ENCODE measurements around the gene RPS6KB1. TPM values are rescaled to one million over a fixed set of nuclear protein-coding genes. Genes with fewer than 3 reads are reported as not detected.

Gene RPS6KB1
- 10 to 100 TPM; 38.9 to 51.5 (median 49.5) TPM for total RNA-seq
- polyA plus RNA-seq, result 10 to 100 TPM in 1 of 3 donors, 1 to 10 TPM in 2; 8.2 to 13.2 (median 9.8) TPM
- long read RNA-seq, donor 1, full-length matches to known transcripts, result 4 of 4 reads
- long read RNA-seq, donor 1, partial matches to known transcripts, result 0 of 4 reads
- long read RNA-seq, donor 1, other reads (novel, unspliced or antisense), result 0 of 4 reads
- long read RNA-seq, donor 2, full-length matches to known transcripts, result 1 of 1 reads
- long read RNA-seq, donor 2, partial matches to known transcripts, result 0 of 1 reads
- long read RNA-seq, donor 2, other reads (novel, unspliced or antisense), result 0 of 1 reads

GRCh38 chr17:59892924-59893675 lies at the start of gene RPS6KB1, which contains the start of gene TUBD1:
Gene RPS6KB1 (plus strand): TSS chr17:59893121. CDS start chr17:59893185, 64 bp downstream.
Gene TUBD1 (minus strand): TSS chr17:59892943. CDS start chr17:59891002, 1,941 bp downstream.
- Histone ChIP-seq H3K4me3 (peak within 1 kb of the TSS; percentile 67 to 95 (median 81)), H3K27me3 (replicated peaks in 1 of 7) (no peaks in the 10 kb centered on the region), H3K9me3 (no peaks in the 10 kb centered on the region), H3K36me3 (peaks cover 0 to 42% (median 5%) of the 10 kb centered on the region in 6 donors), H3K27ac (peak within 1 kb of the TSS; percentile 88 to 98 (median 94)), H3K4me1 (peaks cover 24 to 75% (median 58%) of the 10 kb centered on the region in 6 donors)
- peak; percentile 98 to 99 (median 99) for TF ChIP-seq POLR2AphosphoS5 (IDR thresholded peaks at IDR 0.05)
- peak in 2 of 11 experiments; percentile 22 to 31 for TF ChIP-seq CTCF (IDR thresholded peaks at IDR 0.05 in 8 of 11, conservative IDR thresholded peaks at IDR 0.05 in 3 of 11)
- TF ChIP-seq POLR2A (IDR thresholded peaks at IDR 0.05), result peak; percentile 85 to 95 (median 95)
- peak; percentile 98 for DNase-seq
- 0 to 2% (median 1%) methylated on average over 42 to 61 of the region's 61 CpGs for WGBS, 5 donors
- intact Hi-C loops (cut with DNase I; ENCODE audit: low total_unique reads), result no loop called here

GRCh38 chr17:59844884-59845594 lies 47.9 kb upstream of the RPS6KB1 start:
- no peak overlapping the region for H3K4me3 ChIP-seq
- TF ChIP-seq CTCF (IDR thresholded peaks at IDR 0.05 in 8 of 11, conservative IDR thresholded peaks at IDR 0.05 in 3 of 11) (no peak), POLR2A (IDR thresholded peaks at IDR 0.05) (no peak), POLR2AphosphoS5 (IDR thresholded peaks at IDR 0.05) (peak in 1 of 3 donors; percentile 70)
- H3K27me3 ChIP-seq (replicated peaks in 1 of 7), result no peaks in the 10 kb centered on the region
- H3K27ac ChIP-seq, result peak overlapping the region; percentile 66 to 92 (median 82)
- DNase-seq, result no peak
- no peaks in the 10 kb centered on the region for H3K9me3 ChIP-seq
- intact Hi-C loops (cut with DNase I; ENCODE audit: low total_unique reads), result no loop called here
- WGBS, 5 donors, result 81 to 88% (median 87%) methylated on average over 3 of the region's 3 CpGs
- peaks cover 0 to 32% (median 4%) of the 10 kb centered on the region in 6 donors for H3K36me3 ChIP-seq
- peaks cover 36 to 99% (median 76%) of the 10 kb centered on the region in 6 donors for H3K4me1 ChIP-seq

GRCh38 chr17:59845595-59846393 lies 47.1 kb upstream of the RPS6KB1 start:
- Histone ChIP-seq H3K36me3 (peaks cover 0 to 24% (median 1%) of the 10 kb centered on the region in 6 donors), H3K27ac (peak overlapping the region; percentile 66 to 92 (median 82)), H3K4me1 (peaks cover 36 to 99% (median 69%) of the 10 kb centered on the region in 6 donors), H3K27me3 (replicated peaks in 1 of 7) (no peaks in the 10 kb centered on the region), H3K9me3 (no peaks in the 10 kb centered on the region), H3K4me3 (no peak overlapping the region)
- intact Hi-C loops (cut with DNase I; ENCODE audit: low total_unique reads), result no loop called here
- DNase-seq, result no peak
- WGBS, 5 donors, result 44 to 48% (median 46%) methylated on average over 3 of the region's 3 CpGs
- TF ChIP-seq CTCF (IDR thresholded peaks at IDR 0.05 in 8 of 11, conservative IDR thresholded peaks at IDR 0.05 in 3 of 11), result no peak
- no peak for TF ChIP-seq POLR2A (IDR thresholded peaks at IDR 0.05)
- TF ChIP-seq POLR2AphosphoS5 (IDR thresholded peaks at IDR 0.05), result peak in 1 of 3 donors; percentile 82
